Glutamatergic neuron (in vitro differentiated cells): Measurements from ENCODE around the gene ADAMTS5. TPM values are rescaled to one million over a fixed set of nuclear protein-coding genes. Genes with fewer than 3 reads are reported as not detected.

Experiments
- DNase-seq: peaks from one replicate; pipeline ENCODE4 v3.0.0; 2022
- H3K27ac Mint-ChIP-seq: one replicate; pipeline ENCODE4 v1.8.0; 2020; ENCODE audit warnings: mild to moderate bottlenecking, mixed read lengths, inconsistent platforms; ENCODE audit not compliant: unreplicated experiment
- H3K27me3 Mint-ChIP-seq: one replicate; pipeline ENCODE4 v1.8.0; 2020; ENCODE audit warnings: mild to moderate bottlenecking, moderate library complexity, mixed read lengths, inconsistent platforms; ENCODE audit not compliant: unreplicated experiment
- H3K36me3 Mint-ChIP-seq: one replicate; pipeline ENCODE4 v1.8.0; 2020; ENCODE audit warnings: mild to moderate bottlenecking, mixed read lengths, inconsistent platforms; ENCODE audit not compliant: unreplicated experiment
- H3K4me1 Mint-ChIP-seq: one replicate; pipeline ENCODE4 v1.8.0; 2020; ENCODE audit warnings: mild to moderate bottlenecking, low read depth, mixed read lengths, inconsistent platforms; ENCODE audit not compliant: unreplicated experiment
- H3K4me3 Mint-ChIP-seq: one replicate; pipeline ENCODE4 v1.8.0; 2020; ENCODE audit warnings: mild to moderate bottlenecking, mixed read lengths, inconsistent platforms; ENCODE audit not compliant: unreplicated experiment
- H3K9me3 Mint-ChIP-seq: one replicate; pipeline ENCODE4 v1.8.0; 2020; ENCODE audit warnings: mild to moderate bottlenecking, moderate library complexity, mixed read lengths, inconsistent platforms; ENCODE audit not compliant: unreplicated experiment
- CTCF ChIP-seq: fragments of 200-600 bp; sonication (generic); IDR thresholded peaks from one replicate; pipeline ENCODE4 v1.5.0; 2021; ENCODE audit not compliant: partially characterized antibody, unreplicated experiment
- total RNA-seq: library from RNA; stranded (reverse); fragmentation: NEBNext Ultra II Directional; extraction: Animal tissue kit (Norgen Biotek cat#: 25700); gene quantifications from one replicate; pipeline ENCODE4 v1.2.1, GENCODE V29; 2021; ENCODE audit not compliant: unreplicated experiment

ADAMTS5 gene
- total RNA-seq, 1 donor from 2014 or later: 22.5 TPM

DNA sequence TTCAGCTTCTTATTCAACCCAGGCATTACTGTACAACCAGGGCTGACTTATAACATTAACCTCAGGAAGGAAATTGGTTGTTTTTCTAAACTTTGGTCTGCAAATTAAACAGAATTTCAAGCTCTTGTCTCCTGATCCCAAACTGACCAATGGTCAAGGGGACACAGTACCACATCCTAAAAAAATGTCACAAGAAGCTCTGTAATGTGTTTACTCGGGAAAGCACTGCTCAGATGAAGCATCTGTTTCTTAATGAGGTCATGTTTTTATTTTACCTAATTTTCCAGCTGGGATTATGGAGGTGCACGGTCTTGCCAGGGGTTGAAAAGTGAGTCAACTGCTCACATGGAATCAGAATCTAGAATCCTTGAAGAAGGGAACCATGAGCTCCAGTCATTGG is 18.7 kb downstream of the ADAMTS5 start:
- H3K27me3 Mint-ChIP-seq: peaks cover 6% of the 10 kb centered on the region

GRCh38 chr21:26946744-26947446 is 20.0 kb downstream of the ADAMTS5 start:
- Mint-ChIP-seq H3K9me3 (no peaks in the 10 kb centered on the region), H3K4me3 (peak overlapping the region; percentile 26), H3K27me3 (peaks cover 3% of the 10 kb centered on the region), H3K36me3 (no peaks in the 10 kb centered on the region), H3K27ac (peak overlapping the region; percentile 84), H3K4me1 (peaks cover 48% of the 10 kb centered on the region)
- DNase-seq: no peak
- no peak for TF ChIP-seq CTCF

More for the DNA sequence above, 18.7 kb downstream of the ADAMTS5 start:
- Mint-ChIP-seq H3K4me1 (peaks cover 59% of the 10 kb centered on the region), H3K4me3 (no peak overlapping the region), H3K9me3 (peaks cover 2% of the 10 kb centered on the region), H3K36me3 (no peaks in the 10 kb centered on the region), H3K27ac (peak overlapping the region; percentile 14)
- TF ChIP-seq CTCF: no peak
- no peak for DNase-seq

DNA sequence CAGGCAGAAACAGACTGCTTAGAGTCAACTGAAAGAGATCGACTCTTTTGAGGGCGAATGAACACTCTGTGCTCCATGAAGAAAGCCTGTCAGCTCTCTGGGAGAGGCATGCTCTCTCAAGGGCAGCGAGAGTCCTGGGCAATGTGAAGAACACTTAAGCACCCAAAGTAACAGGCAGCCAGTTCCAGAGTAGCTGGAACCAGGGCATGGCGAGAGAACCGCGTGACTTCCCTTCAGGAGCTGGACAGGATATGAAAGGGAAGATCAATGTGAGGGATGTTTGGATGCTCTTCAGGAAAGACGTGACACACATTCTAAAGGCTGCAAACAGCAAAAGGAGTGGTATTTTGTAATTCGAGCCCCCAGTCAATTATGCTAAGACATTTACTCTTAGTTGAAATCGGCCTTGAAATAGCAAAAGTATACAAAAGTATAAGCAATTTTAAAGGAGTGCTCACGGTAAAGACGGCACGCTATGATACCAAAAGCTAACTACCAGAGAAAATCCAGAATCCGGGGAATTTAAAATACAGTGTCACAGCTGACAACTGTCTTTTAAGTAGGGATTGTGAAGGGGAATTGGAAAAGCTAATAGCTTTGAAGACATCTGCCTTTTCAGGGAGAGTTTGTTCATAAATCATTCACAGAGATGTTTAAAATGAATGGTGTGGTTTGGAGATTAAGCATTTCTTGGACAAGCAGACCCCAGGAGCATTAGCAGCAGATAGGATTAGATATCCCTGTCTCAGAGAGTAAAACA is 20.8 kb downstream of the ADAMTS5 start:
- no peak for DNase-seq
- Mint-ChIP-seq H3K9me3 (no peaks in the 10 kb centered on the region), H3K4me3 (peak overlapping the region; percentile 26), H3K27me3 (peaks cover 3% of the 10 kb centered on the region), H3K4me1 (peaks cover 46% of the 10 kb centered on the region), H3K27ac (peak overlapping the region; percentile 84), H3K36me3 (no peaks in the 10 kb centered on the region)
- no peak for TF ChIP-seq CTCF

GRCh38 chr21:26943921-26944320 is 23.0 kb downstream of the ADAMTS5 start:
- peaks cover 3% of the 10 kb centered on the region for H3K27me3 Mint-ChIP-seq
- H3K36me3 Mint-ChIP-seq: no peaks in the 10 kb centered on the region
- DNase-seq: no peak
- no peaks in the 10 kb centered on the region for H3K9me3 Mint-ChIP-seq
- no peak overlapping the region for H3K27ac Mint-ChIP-seq
- no peak for TF ChIP-seq CTCF
- H3K4me1 Mint-ChIP-seq: peaks cover 42% of the 10 kb centered on the region
- H3K4me3 Mint-ChIP-seq: no peak overlapping the region

- TF ChIP-seq CTCF: no peak
- Mint-ChIP-seq H3K27me3 (no peaks in the 10 kb centered on the region), H3K4me3 (no peak overlapping the region), H3K9me3 (no peaks in the 10 kb centered on the region), H3K4me1 (peaks cover 33% of the 10 kb centered on the region), H3K27ac (no peak overlapping the region), H3K36me3 (no peaks in the 10 kb centered on the region)
- DNase-seq: no peak
Measured at GRCh38 chr21:26941421-26941820, 25.5 kb downstream of the ADAMTS5 start.
